Measurements from ENCODE around the gene UBA1. TPM values are rescaled to one million over a fixed set of nuclear protein-coding genes. Genes with fewer than 3 reads are reported as not detected.
A peak's percentile ranks its signal among the peaks of the same experiment; 100 is the strongest.

The UBA1 gene
- total and polyA plus RNA-seq, 9 donors = 90.0 to 196 (median 155) TPM

DNA sequence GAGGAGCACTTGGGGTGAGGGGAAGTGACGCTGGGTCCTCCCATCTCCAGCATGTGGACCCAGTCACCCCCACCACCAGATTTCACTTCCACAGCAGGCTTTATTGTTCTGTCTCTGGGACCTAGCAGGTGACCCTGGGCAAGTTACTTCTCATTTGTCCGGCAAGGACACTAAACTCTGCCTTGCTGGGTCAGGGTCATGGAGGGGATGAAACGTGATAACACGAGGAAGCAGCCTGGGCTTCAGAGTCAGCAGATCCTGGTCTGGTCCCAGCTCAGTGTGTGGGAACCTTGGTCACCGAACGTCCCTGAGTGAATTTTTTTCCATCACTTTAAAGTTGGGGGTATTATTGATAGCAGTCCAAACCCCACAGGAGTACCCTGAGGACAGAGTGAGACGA, 3.9 kb downstream of the UBA1 start:
- Histone ChIP-seq H3K36me3 (no peaks in the 10 kb centered on the region), H3K27ac (no peak overlapping the region), H3K9me3 (no peaks in the 10 kb centered on the region), H3K27me3 (no peaks in the 10 kb centered on the region), H3K4me1 (ENCODE audit: insufficient read depth) (peaks cover 3% of the 10 kb centered on the region), H3K4me3 (no peak overlapping the region)
- no peak for DNase-seq
- TF ChIP-seq POLR2A (IDR thresholded peaks at IDR 0.05) = no peak
- no peak for TF ChIP-seq EP300 (IDR thresholded peaks at IDR 0.05)
- TF ChIP-seq, protein P1, sequence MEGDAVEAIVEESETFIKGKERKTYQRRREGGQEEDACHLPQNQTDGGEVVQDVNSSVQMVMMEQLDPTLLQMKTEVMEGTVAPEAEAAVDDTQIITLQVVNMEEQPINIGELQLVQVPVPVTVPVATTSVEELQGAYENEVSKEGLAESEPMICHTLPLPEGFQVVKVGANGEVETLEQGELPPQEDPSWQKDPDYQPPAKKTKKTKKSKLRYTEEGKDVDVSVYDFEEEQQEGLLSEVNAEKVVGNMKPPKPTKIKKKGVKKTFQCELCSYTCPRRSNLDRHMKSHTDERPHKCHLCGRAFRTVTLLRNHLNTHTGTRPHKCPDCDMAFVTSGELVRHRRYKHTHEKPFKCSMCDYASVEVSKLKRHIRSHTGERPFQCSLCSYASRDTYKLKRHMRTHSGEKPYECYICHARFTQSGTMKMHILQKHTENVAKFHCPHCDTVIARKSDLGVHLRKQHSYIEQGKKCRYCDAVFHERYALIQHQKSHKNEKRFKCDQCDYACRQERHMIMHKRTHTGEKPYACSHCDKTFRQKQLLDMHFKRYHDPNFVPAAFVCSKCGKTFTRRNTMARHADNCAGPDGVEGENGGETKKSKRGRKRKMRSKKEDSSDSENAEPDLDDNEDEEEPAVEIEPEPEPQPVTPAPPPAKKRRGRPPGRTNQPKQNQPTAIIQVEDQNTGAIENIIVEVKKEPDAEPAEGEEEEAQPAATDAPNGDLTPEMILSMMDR (IDR thresholded peaks at IDR 0.05) = no peak
- intact Hi-C loops (cut with DNase I) = loop anchor here in 3 of 4 donors (5.0 to 10.0 kb wide), 3 partner anchors 187 to 447 kb away; no protein-coding TSS in a partner anchor
- 54 to 64% (median 58%) methylated on average over 7 of the region's 7 CpGs for WGBS, 3 donors

DNA sequence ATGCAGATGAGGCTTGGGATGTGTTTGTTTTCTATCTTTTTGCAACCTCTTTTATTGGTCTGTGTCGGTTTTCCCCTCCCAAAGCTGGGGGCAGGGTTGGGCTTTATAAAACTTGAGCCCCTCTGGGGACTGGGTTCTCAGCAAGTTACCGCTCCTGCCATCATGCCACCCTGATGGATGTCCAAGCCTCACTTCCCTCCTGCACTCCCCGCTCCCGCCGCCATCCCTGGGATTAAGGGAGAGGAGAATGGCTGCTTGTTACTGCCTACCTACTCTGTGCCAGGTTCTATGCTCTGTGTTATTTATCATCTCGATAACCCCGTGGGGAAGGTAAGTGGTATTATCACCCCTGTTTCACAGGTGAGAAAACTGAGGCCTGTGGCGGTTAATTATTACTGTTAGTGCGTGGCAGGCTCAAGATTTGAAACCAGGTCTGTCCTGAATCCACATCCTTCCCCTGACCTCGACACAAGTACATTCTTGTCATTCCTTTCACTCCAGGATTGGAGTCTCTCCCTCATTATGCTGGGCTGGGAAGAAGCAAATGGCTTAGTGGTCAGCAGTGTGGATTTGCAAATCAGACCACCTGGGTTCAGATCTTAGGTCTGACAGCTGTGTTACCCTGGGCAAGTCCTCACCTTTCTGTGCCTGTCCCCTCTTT, 4.5 kb downstream of the UBA1 start:
- 69 to 77% (median 69%) methylated on average over 10 of the region's 10 CpGs for WGBS, 3 donors
- Histone ChIP-seq H3K27ac (peak overlapping the region in 1 of 2 donors; percentile 38), H3K4me3 (no peak overlapping the region), H3K27me3 (no peaks in the 10 kb centered on the region), H3K36me3 (no peaks in the 10 kb centered on the region), H3K4me1 (ENCODE audit: insufficient read depth) (peaks cover 3% of the 10 kb centered on the region), H3K9me3 (no peaks in the 10 kb centered on the region)
- TF ChIP-seq, protein P1 (IDR thresholded peaks at IDR 0.05) = no peak
- TF ChIP-seq POLR2A (IDR thresholded peaks at IDR 0.05) (no peak), EP300 (IDR thresholded peaks at IDR 0.05) (no peak)
- DNase-seq = no peak
- intact Hi-C loops (cut with DNase I) = loop anchor here in 3 of 4 donors (5.0 to 10.0 kb wide), 3 partner anchors 187 to 447 kb away; no protein-coding TSS in a partner anchor

DNA sequence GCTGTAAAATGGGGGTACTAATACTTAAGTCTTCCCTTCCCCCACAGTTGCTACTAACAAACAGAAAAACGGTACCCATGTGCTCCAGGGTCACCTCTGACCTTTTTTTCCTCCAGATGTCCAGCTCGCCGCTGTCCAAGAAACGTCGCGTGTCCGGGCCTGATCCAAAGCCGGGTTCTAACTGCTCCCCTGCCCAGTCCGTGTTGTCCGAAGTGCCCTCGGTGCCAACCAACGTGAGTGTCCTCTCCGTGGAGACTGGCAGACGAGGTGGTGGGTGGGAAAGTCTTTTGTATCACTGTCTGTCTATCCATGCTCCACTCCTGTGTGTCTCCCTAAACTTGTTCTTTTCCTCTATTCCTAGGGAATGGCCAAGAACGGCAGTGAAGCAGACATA, 5.1 kb downstream of the UBA1 start:
- intact Hi-C loops (cut with DNase I) = loop anchor here in 3 of 4 donors (5.0 to 10.0 kb wide), 3 partner anchors 186 to 446 kb away; no protein-coding TSS in a partner anchor
- H3K27ac ChIP-seq = peak overlapping the region in 1 of 2 donors; percentile 38
- TF ChIP-seq, protein P1 (IDR thresholded peaks at IDR 0.05) = no peak
- TF ChIP-seq EP300 (IDR thresholded peaks at IDR 0.05) (no peak), POLR2A (IDR thresholded peaks at IDR 0.05) (no peak)
- no peak for DNase-seq
- H3K4me3 ChIP-seq = no peak overlapping the region
- H3K36me3 ChIP-seq = no peaks in the 10 kb centered on the region
- no peaks in the 10 kb centered on the region for H3K9me3 ChIP-seq
- 56 to 76% (median 58%) methylated on average over 15 of the region's 15 CpGs for WGBS, 3 donors
- peaks cover 3% of the 10 kb centered on the region for H3K4me1 ChIP-seq (ENCODE audit: insufficient read depth)
- H3K27me3 ChIP-seq = no peaks in the 10 kb centered on the region

DNA sequence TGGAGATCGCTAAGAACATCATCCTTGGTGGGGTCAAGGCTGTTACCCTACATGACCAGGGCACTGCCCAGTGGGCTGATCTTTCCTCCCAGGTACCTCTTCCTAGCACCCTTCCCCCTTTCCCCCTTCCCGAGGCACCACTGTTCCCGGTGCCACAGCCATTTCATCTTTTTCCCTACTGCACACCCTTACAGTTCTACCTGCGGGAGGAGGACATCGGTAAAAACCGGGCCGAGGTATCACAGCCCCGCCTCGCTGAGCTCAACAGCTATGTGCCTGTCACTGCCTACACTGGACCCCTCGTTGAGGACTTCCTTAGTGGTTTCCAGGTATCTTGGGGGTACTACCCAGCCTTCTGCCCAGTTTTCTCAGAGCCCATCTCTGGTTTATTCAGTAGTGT, 5.7 kb downstream of the UBA1 start:
- Histone ChIP-seq H3K9me3 (no peaks in the 10 kb centered on the region), H3K27me3 (no peaks in the 10 kb centered on the region), H3K27ac (no peak overlapping the region), H3K36me3 (no peaks in the 10 kb centered on the region), H3K4me1 (ENCODE audit: insufficient read depth) (peaks cover 3% of the 10 kb centered on the region), H3K4me3 (no peak overlapping the region)
- TF ChIP-seq, protein P1 (IDR thresholded peaks at IDR 0.05) = no peak
- no peak for TF ChIP-seq POLR2A (IDR thresholded peaks at IDR 0.05)
- WGBS, 3 donors = 90 to 92% (median 91%) methylated on average over 10 of the region's 10 CpGs
- intact Hi-C loops (cut with DNase I) = loop anchor here in 3 of 4 donors (5.0 to 10.0 kb wide), 3 partner anchors 186 to 446 kb away; no protein-coding TSS in a partner anchor
- DNase-seq = no peak
